Esophagus (tissue), 2 donors: Measurements from ENCODE around the gene SLFN5. TPM values are rescaled to one million over a fixed set of nuclear protein-coding genes. Genes with fewer than 3 reads are reported as not detected.
"Not testable (repeated sequence)": the region's sequence is repeated elsewhere in the genome, so short reads cannot be mapped to it uniquely, and the experiment has no call there.

Experiments
- H3K27ac ChIP-seq, 2 donors: one replicate each; pipeline ENCODE4 v1.5.1; 2013; ENCODE audit warnings: low read depth in 2 of 2, mild to moderate bottlenecking in 2 of 2, inconsistent platforms in 1 of 2, low read length in 1 of 2, moderate library complexity in 1 of 2
- H3K27me3 ChIP-seq, 2 donors: one replicate each; pipeline ENCODE4 v1.6.1; 2013; ENCODE audit warnings: low read length in 2 of 2, control low read depth in 1 of 2, mild to moderate bottlenecking in 1 of 2; ENCODE audit not compliant: insufficient read depth in 2 of 2, control insufficient read depth in 1 of 2
- H3K36me3 ChIP-seq, 2 donors: one replicate each; pipeline ENCODE4 v1.6.1; 2013; ENCODE audit warnings: low read length in 1 of 2; ENCODE audit not compliant: control insufficient read depth in 2 of 2, insufficient read depth in 2 of 2
- H3K4me1 ChIP-seq, 2 donors: one replicate each; pipeline ENCODE4 v1.6.1; 2013; ENCODE audit warnings: low read length in 1 of 2; ENCODE audit not compliant: control insufficient read depth in 2 of 2, insufficient read depth in 2 of 2
- H3K4me3 ChIP-seq, 2 donors: one replicate each; pipeline ENCODE4 v1.5.1; 2013; ENCODE audit warnings: low read length in 2 of 2, mild to moderate bottlenecking in 2 of 2, low read depth in 1 of 2, moderate library complexity in 1 of 2
- H3K9me3 ChIP-seq, 2 donors: one replicate each; pipeline ENCODE4 v1.6.1; 2013; ENCODE audit warnings: mild to moderate bottlenecking in 2 of 2, low read depth in 1 of 2, low read length in 1 of 2, moderate library complexity in 1 of 2; ENCODE audit not compliant: control insufficient read depth in 2 of 2, insufficient read depth in 1 of 2
- WGBS, 2 donors: extraction: QIAGEN DNeasy Blood & Tissue Kit; methylation state at CpG; one replicate each; pipeline ENCODE4 v1.1.7; 2013; 5-methylcytosine and 5-hydroxymethylcytosine counted together
- polyA plus RNA-seq, 2 donors: library from polyadenylated mRNA; stranded (reverse); fragments of 200-250 nt; gene quantifications; one replicate each; pipeline ENCODE4 v1.2.3, GENCODE V29; 2013
- donor health status: healthy with polysubstance abuse.
- donor health status: Bipolar disorder and iron deficiency.

SLFN5 gene
- polyA plus RNA-seq, 2 donors: 2.8 to 3.1 TPM

DNA sequence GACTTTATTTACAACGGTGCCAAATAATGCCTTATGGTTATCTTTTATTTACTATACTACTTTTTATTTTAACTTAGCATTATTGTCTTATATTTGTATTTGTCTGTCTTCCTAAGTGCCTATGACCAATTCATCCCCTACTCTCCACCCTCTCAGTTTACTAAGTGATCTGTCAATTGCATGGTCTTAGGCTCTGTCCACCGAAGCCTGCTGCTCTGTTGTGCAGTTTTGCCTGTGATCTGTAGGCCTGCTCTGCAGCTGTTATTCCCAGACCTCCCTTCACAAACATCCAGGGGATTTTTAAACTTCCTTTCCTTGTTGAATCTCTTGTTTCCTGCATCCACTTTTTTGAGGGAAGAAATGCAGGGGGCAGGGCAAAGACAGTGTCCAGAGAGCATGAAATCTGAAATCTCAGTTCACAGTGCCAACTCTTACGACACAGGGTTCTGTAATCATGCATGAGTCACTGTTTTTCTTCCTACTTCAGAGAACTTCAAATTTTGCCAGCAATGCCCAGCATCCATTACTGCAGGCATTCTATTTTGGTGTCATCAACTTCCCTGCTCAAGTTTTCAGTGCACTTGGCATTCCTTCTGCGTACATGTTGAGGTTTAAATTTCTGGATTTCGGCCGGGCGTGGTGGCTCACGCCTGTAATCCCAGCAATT, 11.4 kb downstream of the SLFN5 start:
- H3K27ac ChIP-seq: peak overlapping the region; percentile 36 to 77
- no peak overlapping the region for H3K4me3 ChIP-seq
- H3K36me3 ChIP-seq: peaks cover 0 to 3% of the 10 kb centered on the region in 2 donors
- 28 to 41% methylated on average over 8 of the region's 8 CpGs for WGBS, 2 donors
- H3K27me3 ChIP-seq: no peaks in the 10 kb centered on the region
- H3K4me1 ChIP-seq: peaks cover 0 to 7% of the 10 kb centered on the region in 2 donors
- H3K9me3 ChIP-seq: no peaks in the 10 kb centered on the region

DNA sequence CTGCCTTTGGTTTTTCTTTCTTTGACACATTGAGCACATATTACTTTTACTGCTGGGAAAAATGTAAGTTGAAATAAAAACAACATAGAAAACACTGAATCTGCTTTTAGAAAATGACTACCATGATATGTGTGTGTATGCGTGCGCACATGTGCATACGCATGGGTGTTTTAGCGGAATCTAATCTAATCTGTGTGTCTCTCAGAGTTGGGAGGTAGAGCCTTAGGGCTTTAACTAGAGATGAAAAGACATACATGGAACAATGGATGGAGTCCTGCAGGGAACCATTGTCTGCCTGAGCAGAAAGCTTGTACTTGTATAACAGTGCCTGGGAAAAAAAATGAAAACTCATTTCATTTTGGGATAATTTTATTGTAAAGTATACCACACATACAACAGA, 12.4 kb downstream of the SLFN5 start:
- 98% methylated on average over 4 of the region's 4 CpGs for WGBS, 2 donors
- no peak overlapping the region for H3K4me3 ChIP-seq
- H3K27ac ChIP-seq: no peak overlapping the region
- peaks cover 0 to 3% of the 10 kb centered on the region in 2 donors for H3K36me3 ChIP-seq
- peaks cover 0 to 7% of the 10 kb centered on the region in 2 donors for H3K4me1 ChIP-seq
- H3K9me3 ChIP-seq: no peaks in the 10 kb centered on the region
- H3K27me3 ChIP-seq: no peaks in the 10 kb centered on the region

DNA sequence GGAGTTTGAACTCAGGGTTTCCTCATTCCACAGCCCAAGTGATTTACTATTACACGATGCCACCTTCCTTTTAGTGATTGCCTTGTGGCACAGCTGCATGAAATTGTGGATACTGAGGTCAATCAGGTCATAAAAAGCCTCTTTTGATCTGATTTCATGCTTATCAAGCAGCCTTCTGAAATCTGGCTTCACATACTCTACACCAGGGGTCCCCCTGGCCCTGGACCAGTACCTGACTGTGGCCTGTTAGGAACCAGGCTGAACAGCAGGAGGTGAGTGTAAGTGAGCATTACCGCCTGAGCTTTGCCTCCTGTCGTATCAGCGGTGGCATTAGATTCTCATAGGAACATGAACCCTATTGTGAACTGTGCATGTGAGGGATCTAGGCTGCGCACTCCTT, 13.8 kb downstream of the SLFN5 start:
- peaks cover 0 to 7% of the 10 kb centered on the region in 2 donors for H3K4me1 ChIP-seq
- peak overlapping the region in 1 of 2 donors; percentile 19 for H3K27ac ChIP-seq
- no peaks in the 10 kb centered on the region for H3K27me3 ChIP-seq
- no peak overlapping the region for H3K4me3 ChIP-seq
- H3K9me3 ChIP-seq: no peaks in the 10 kb centered on the region
- H3K36me3 ChIP-seq: peaks cover 0 to 3% of the 10 kb centered on the region in 2 donors
- 53 to 66% methylated on average over 5 of the region's 5 CpGs for WGBS, 2 donors

DNA sequence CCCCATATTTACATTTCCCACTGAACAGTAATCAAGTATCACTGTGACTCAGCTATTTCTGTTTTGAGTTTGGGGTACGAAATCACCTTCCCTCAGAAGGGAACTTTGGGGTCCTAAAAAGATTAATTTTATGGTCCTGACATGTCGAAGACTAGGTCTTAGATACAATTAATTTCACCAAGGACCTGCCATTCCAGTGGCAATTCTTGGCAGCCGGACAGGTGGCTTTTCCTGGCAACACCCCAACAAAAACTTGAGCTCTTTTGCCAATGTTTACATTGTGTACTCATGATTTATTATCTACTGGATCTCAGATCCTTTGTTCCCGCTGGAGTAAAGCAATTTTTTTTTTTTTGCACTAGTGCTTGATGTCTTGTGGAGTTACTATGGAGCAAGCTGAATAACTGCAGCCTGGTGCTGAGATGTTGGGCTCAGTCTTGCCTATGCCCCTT, 14.4 kb downstream of the SLFN5 start:
- 21% methylated on average over 4 of the region's 4 CpGs for WGBS, 2 donors
- H3K4me3 ChIP-seq: no peak overlapping the region
- peaks cover 0 to 7% of the 10 kb centered on the region in 2 donors for H3K4me1 ChIP-seq
- H3K27ac ChIP-seq: no peak overlapping the region
- H3K9me3 ChIP-seq: no peaks in the 10 kb centered on the region
- H3K36me3 ChIP-seq: peaks cover 0 to 3% of the 10 kb centered on the region in 2 donors
- no peaks in the 10 kb centered on the region for H3K27me3 ChIP-seq

DNA sequence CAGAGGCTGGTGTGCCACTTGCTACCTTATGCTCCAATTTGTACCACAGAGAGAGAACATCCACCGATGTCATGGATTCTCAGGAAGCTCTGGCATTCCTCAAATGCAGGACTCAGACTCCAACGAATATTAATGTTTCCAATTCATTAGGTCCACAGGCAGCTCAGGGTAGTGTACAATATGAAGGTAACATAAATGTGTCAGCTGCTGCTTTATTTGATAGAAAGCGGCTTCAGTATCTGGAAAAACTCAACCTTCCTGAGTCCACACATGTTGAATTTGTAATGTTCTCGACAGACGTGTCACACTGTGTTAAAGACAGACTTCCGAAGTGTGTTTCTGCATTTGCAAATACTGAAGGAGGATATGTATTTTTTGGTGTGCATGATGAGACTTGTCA, 16.1 kb downstream of the SLFN5 start:
- Histone ChIP-seq H3K4me3 (no peak overlapping the region), H3K36me3 (peaks cover 3% of the 10 kb centered on the region in 2 donors), H3K4me1 (peaks cover 0 to 7% of the 10 kb centered on the region in 2 donors), H3K27ac (no peak overlapping the region), H3K27me3 (no peaks in the 10 kb centered on the region), H3K9me3 (no peaks in the 10 kb centered on the region)
- 76 to 84% methylated on average over 6 of the region's 6 CpGs for WGBS, 2 donors

DNA sequence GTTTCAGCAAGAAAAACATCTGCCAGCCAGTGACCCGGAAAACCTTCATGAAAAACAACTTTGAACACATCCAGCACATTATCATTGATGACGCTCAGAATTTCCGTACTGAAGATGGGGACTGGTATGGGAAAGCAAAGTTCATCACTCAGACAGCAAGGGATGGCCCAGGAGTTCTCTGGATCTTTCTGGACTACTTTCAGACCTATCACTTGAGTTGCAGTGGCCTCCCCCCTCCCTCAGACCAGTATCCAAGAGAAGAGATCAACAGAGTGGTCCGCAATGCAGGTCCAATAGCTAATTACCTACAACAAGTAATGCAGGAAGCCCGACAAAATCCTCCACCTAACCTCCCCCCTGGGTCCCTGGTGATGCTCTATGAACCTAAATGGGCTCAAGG, 22.2 kb downstream of the SLFN5 start:
- Histone ChIP-seq H3K27ac (no peak overlapping the region), H3K36me3 (peaks cover 0 to 11% of the 10 kb centered on the region in 2 donors), H3K4me3 (no peak overlapping the region), H3K4me1 (no peaks in the 10 kb centered on the region), H3K9me3 (no peaks in the 10 kb centered on the region), H3K27me3 (no peaks in the 10 kb centered on the region)
- 92 to 97% methylated on average over 5 of the region's 5 CpGs for WGBS, 2 donors

DNA sequence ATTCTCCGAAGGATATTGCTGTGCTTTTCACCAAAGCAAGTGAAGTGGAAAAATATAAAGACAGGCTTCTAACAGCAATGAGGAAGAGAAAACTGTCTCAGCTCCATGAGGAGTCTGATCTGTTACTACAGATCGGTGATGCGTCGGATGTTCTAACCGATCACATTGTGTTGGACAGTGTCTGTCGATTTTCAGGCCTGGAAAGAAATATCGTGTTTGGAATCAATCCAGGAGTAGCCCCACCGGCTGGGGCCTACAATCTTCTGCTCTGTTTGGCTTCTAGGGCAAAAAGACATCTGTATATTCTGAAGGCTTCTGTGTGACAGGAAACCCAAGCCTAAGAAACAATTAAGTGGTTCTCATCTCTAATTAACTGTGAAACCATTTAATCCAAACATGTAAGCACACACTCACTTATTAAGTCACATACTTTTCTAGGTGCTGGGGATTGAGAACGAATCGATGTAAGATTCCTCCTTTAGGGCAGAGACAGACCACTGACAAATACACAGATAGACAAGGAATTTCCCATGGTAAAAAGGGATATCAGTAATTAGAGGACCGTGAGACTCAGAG, 22.8 kb downstream of the SLFN5 start:
- Histone ChIP-seq H3K4me3 (no peak overlapping the region), H3K36me3 (peaks cover 0 to 11% of the 10 kb centered on the region in 2 donors), H3K4me1 (no peaks in the 10 kb centered on the region), H3K27me3 (no peaks in the 10 kb centered on the region), H3K9me3 (no peaks in the 10 kb centered on the region), H3K27ac (no peak overlapping the region)
- WGBS, 2 donors: 85 to 89% methylated on average over 11 of the region's 11 CpGs

DNA sequence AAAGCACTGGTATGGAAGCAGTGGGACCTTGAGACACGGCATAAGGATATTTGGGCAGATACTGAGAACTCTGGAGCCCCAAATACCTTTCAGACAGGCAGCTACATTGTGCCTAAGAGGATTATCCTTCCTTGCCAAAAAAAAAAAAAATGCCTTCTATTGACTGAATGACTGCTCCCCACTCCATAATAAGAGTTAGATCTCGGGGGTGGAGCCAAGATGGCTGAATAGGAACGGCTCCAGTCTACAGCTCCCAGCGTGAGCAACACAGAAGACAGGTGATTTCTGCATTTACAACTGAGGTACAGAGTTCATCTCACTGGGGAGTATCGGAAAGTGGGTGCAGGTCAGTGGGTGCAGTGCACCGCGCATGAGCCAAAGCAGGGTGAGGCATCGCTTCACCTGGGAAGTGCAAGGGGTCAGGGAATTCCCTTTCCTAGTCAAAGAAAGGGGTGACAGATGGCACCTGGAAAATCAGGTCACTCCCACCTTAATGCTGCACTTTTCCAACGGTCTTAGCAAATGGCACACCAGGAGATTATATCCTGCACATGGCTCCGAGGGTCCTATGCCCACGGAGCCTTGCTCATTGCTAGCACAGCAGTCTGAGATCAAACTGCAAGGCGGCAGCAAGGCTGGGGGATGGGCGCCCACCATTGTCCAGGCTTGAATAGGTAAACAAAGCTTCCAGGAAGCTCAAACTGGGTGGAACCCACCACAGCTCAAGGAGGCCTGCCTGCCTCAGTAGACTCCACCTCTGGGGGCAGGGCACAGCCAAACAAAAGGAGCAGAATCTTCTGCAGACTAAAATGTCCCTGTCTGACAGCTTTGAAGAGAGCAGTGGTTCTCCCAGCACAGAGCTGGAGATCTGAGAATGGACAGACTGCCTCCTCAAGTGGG, 31.5 kb downstream of the SLFN5 start:
- H3K27ac ChIP-seq, H3K4me1 ChIP-seq, H3K36me3 ChIP-seq, H3K9me3 ChIP-seq, H3K27me3 ChIP-seq, H3K4me3 ChIP-seq: not testable (repeated sequence)
- 71 to 72% methylated on average over 13 of the region's 13 CpGs for WGBS, 2 donors

DNA sequence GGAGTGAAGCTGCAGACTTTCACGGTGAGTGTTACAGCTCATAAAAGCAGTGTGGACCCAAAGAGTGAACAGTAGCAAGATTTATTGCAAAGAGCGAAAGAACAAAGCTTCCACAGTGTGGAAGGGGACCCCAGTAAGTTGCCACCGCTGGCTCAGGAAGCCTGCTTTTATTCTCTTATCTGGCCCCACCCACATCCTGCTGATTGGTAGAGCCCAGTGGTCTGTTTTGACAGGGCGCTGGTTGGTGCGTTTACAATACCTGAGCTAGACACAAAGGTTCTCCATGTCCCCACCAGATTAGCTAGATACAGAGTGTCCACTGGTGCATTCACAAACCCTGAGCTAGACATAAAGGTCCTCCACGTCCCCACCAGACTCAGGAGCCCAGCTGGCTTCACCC, 35.6 kb downstream of the SLFN5 start:
- WGBS, 2 donors: 85 to 86% methylated on average over 6 of the region's 6 CpGs
- not testable (repeated sequence) for H3K36me3 ChIP-seq, H3K27ac ChIP-seq, H3K4me3 ChIP-seq, H3K27me3 ChIP-seq, H3K9me3 ChIP-seq, H3K4me1 ChIP-seq
